ENCODE data around the gene RUNX1. TPM values are rescaled to one million over a fixed set of nuclear protein-coding genes. Genes with fewer than 3 reads are reported as not detected.

The RUNX1 gene
- total and polyA plus RNA-seq, 2 donors (not counting 3 experiments of a cell fraction or from before 2014, with no cell fraction given) = 4.6 to 17.9 TPM

- Histone ChIP-seq H3K27me3 (ENCODE audit: control insufficient read depth in 2 of 2, insufficient read depth in 2 of 2, low read length in 2 of 2) (peaks cover 7 to 23% of the 10 kb centered on the region in 2 experiments), H3K9ac (replicated peaks; ENCODE audit: extremely low read depth, insufficient read depth, low read length) (no peak overlapping the region), H3K9me1 (replicated peaks; ENCODE audit: control insufficient read depth, extremely low read depth, insufficient read depth, low read length) (no peaks in the 10 kb centered on the region), H3K4me2 (ENCODE audit: insufficient read depth, low read length) (no peak overlapping the region), H3K4me1 (ENCODE audit: control insufficient read depth, extremely low read depth, insufficient read depth, low read length) (no peaks in the 10 kb centered on the region), H3K27ac (ENCODE audit: insufficient read depth, low read depth, low read length) (no peak overlapping the region), H2AFZ (ENCODE audit: low read depth, low read length) (no peak overlapping the region), H3K9me3 (replicated peaks; ENCODE audit: control insufficient read depth, insufficient read depth, low read length) (no peaks in the 10 kb centered on the region), H3K36me3 (ENCODE audit: control insufficient read depth in 2 of 2, extremely low read depth in 1 of 2, insufficient read depth in 2 of 2, low read length in 2 of 2) (no peaks in the 10 kb centered on the region), H4K20me1 (replicated peaks; ENCODE audit: control insufficient read depth, extremely low read depth, insufficient read depth, low read length) (no peaks in the 10 kb centered on the region), H3K79me2 (ENCODE audit: control insufficient read depth, insufficient read depth, low read length) (no peaks in the 10 kb centered on the region), H3K4me3 (replicated peaks in 1 of 3; ENCODE audit: insufficient read depth in 1 of 3, low read depth in 1 of 3, low read length in 3 of 3) (no peak overlapping the region)
- TF ChIP-seq CTCF (IDR thresholded peaks at IDR 0.05; ENCODE audit: extremely low read depth in 1 of 2, insufficient read depth in 1 of 2, low read depth in 1 of 2, low read length in 2 of 2) = no peak
- no peak for TF ChIP-seq POLR2A (IDR thresholded peaks at IDR 0.05; ENCODE audit: low read depth, low read length)
- TF ChIP-seq FOS (IDR thresholded peaks at IDR 0.05; ENCODE audit: borderline replicate concordance, insufficient read depth, low read length) = no peak
- TF ChIP-seq GATA2 (IDR thresholded peaks at IDR 0.05; ENCODE audit: insufficient read depth, insufficient read length, low read depth, low read length) = no peak
- TF ChIP-seq, protein P1, sequence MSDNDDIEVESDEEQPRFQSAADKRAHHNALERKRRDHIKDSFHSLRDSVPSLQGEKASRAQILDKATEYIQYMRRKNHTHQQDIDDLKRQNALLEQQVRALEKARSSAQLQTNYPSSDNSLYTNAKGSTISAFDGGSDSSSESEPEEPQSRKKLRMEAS (IDR thresholded peaks at IDR 0.05; ENCODE audit: insufficient read depth, insufficient read length) = no peak
- TF ChIP-seq MYC (IDR thresholded peaks at IDR 0.05; ENCODE audit: low read depth, low read length) = no peak
- no peak for TF ChIP-seq JUN (IDR thresholded peaks at IDR 0.05; ENCODE audit: borderline replicate concordance, insufficient read depth, insufficient read length, low read depth)
- no peak for TF ChIP-seq POLR2AphosphoS5 (IDR thresholded peaks at IDR 0.05; ENCODE audit: insufficient read depth, low read depth, low read length)
- TF ChIP-seq EZH2 (IDR thresholded peaks at IDR 0.05; ENCODE audit: borderline replicate concordance, low read depth, low read length, severe bottlenecking) = no peak
- ChIA-PET CTCF (interaction anchor here (1.2 kb wide), 1 partner anchor 24 kb away, joined by 3 read pairs; no protein-coding TSS in a partner anchor), POLR2A (no interaction called here)
- FAIRE-seq (no peak), DNase-seq (ENCODE audit: low read depth, low spot score) (no peak)
- intact Hi-C loops (cut with micrococcal nuclease) = no loop called here
- BruUV-seq (replicated peaks) = no TSS peak
- dilution Hi-C loops (cut with MboI; ENCODE audit: extremely low pct_ligation_motif_present, low sequenced_read_pairs) = no loop called here
Observed at GRCh38 chr21:34949030-34949429, 100.1 kb downstream of the RUNX1 start.

Measured in endothelial cell of umbilical vein (primary cell).